Common myeloid progenitor, CD34-positive (primary cell): ENCODE measurements around the gene AGPAT3.
A peak's percentile ranks its signal among the peaks of the same experiment; 100 is the strongest.

Experiments
- CTCF ChIA-PET: fragments of 350-600 bp; sonication (Branson Sonifier 250); formaldehyde crosslinking; loops from one replicate; lab custom pipeline; 2021; ENCODE audit warnings: antibody characterized with exemption; lab: Charles Lee
- POLR2A ChIA-PET: fragments of 350-600 bp; sonication (Branson Sonifier 250); formaldehyde crosslinking; loops from one replicate; lab custom pipeline; 2021; ENCODE audit warnings: antibody characterized with exemption; lab: Charles Lee
- DNase-seq, 3 donors: peaks; one replicate each; pipeline versions ENCODE4 v3.0.0 to v3.0.0-alpha.2; 2013
- H3K27ac ChIP-seq, 2 experiments: 1 replicate in 1 of 2; 2 replicates in 1 of 2; pipeline ENCODE4 v1.7.0; 2013; ENCODE audit warnings: inconsistent platforms in 2 of 2, low read length in 2 of 2, mild to moderate bottlenecking in 2 of 2, low read depth in 1 of 2, moderate library complexity in 1 of 2; ENCODE audit not compliant: severe bottlenecking in 2 of 2, insufficient read depth in 1 of 2, poor library complexity in 1 of 2
- H3K27me3 ChIP-seq, 5 experiments: replicated peaks in 2 of 5; 1 replicate in 3 of 5; 2 replicates in 2 of 5; pipeline versions ENCODE4 v1.6.1 to v1.7.0; 2013; ENCODE audit warnings: low read length in 4 of 5, mild to moderate bottlenecking in 2 of 5, moderate library complexity in 2 of 5, inconsistent platforms in 1 of 5; ENCODE audit not compliant: insufficient read depth in 5 of 5, control insufficient read depth in 4 of 5
- H3K36me3 ChIP-seq, 4 experiments: 1 replicate in 2 of 4; 2 replicates in 2 of 4; pipeline versions ENCODE4 v1.6.1 to v1.7.0; 2013; ENCODE audit warnings: low read length in 3 of 4, control low read depth in 1 of 4, mild to moderate bottlenecking in 1 of 4; ENCODE audit not compliant: control insufficient read depth in 4 of 4, insufficient read depth in 4 of 4
- H3K4me1 ChIP-seq, 4 experiments: 1 replicate in 3 of 4; 2 replicates in 1 of 4; pipeline versions ENCODE4 v1.6.1 to v1.7.1; 2013; ENCODE audit warnings: low read length in 3 of 4, mild to moderate bottlenecking in 3 of 4, control low read depth in 1 of 4, inconsistent platforms in 1 of 4, moderate library complexity in 1 of 4; ENCODE audit not compliant: control insufficient read depth in 4 of 4, insufficient read depth in 4 of 4; ENCODE audit errors: control extremely low read depth in 1 of 4
- H3K4me3 ChIP-seq, 7 experiments: 1 replicate in 4 of 7; 2 replicates in 3 of 7; pipeline versions ENCODE4 v1.5.1 to v1.7.0; 2013; ENCODE audit warnings: mild to moderate bottlenecking in 7 of 7, low read length in 6 of 7, moderate library complexity in 6 of 7, inconsistent platforms in 2 of 7, low read depth in 2 of 7, control low read depth in 1 of 7; ENCODE audit not compliant: insufficient read depth in 4 of 7, control insufficient read depth in 1 of 7; ENCODE audit errors: extremely low read depth in 1 of 7
- H3K9me3 ChIP-seq, 5 experiments: 1 replicate in 4 of 5; 2 replicates in 1 of 5; pipeline versions ENCODE4 v1.6.1 to v1.7.1; 2013; ENCODE audit warnings: low read length in 4 of 5, mild to moderate bottlenecking in 2 of 5, inconsistent platforms in 1 of 5, low read depth in 1 of 5, moderate library complexity in 1 of 5; ENCODE audit not compliant: control insufficient read depth in 4 of 5, insufficient read depth in 2 of 5; ENCODE audit errors: control extremely low read depth in 1 of 5
- WGBS: methylation state at CpG from one replicate; pipeline ENCODE4 v1.1.5; 2013; ENCODE audit not compliant: insufficient coverage; 5-methylcytosine and 5-hydroxymethylcytosine counted together

The AGPAT3 gene

GRCh38 chr21:43902441-43902840 lies 37.4 kb downstream of the AGPAT3 start:
- 65% methylated on average over 6 of the region's 6 CpGs for WGBS
- Histone ChIP-seq H3K36me3 (peaks cover 7 to 29% (median 19%) of the 10 kb centered on the region in 4 experiments), H3K4me1 (peaks cover 0 to 3% (median 0%) of the 10 kb centered on the region in 4 experiments), H3K4me3 (no peak overlapping the region), H3K27ac (no peak overlapping the region), H3K27me3 (no peaks in the 10 kb centered on the region), H3K9me3 (peaks cover 0 to 9% (median 8%) of the 10 kb centered on the region in 5 experiments)
- peak in 2 of 3 donors; percentile 23 to 36 for DNase-seq
- CTCF ChIA-PET = interaction anchor here (1.6 kb wide), 1 partner anchor 9 kb away, joined by 3 read pairs; no protein-coding TSS in a partner anchor
- POLR2A ChIA-PET = no interaction called here

DNA sequence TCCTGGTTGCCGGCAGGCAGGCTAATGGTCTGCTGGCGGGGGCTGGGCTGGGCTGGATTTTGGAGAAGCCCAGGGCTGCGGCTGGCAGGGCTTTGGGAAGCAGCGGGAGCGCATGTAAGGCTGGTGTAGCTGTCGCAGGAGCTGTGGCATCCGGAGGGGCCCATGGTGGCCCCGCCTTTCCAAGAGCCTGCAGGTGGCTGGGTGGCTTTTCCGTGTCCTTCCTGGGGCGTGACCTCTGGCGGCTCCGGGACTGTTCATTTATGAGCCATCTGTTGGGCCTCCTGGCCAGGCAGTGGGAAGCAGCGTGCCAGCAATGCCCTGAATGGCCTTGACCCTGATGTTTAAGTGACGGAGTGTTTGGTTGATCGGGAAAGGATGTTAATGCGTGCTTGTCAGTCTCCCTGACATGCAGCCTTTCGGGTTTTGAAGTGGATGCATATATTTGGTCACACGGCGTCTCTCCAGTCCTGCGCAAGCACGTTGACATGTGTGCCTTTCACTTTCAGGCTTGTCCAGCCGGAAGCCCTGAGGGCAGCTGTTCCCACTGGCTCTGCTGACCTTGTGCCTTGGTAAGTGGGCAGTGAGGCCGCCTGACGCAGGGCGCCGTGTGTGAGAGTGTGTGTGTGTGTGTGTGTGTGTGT lies 38.5 kb downstream of the AGPAT3 start:
- H3K27me3 ChIP-seq = no peaks in the 10 kb centered on the region
- DNase-seq = no peak
- ChIA-PET CTCF (interaction anchor here (1.5 kb wide), 1 partner anchor 14 kb away, joined by 4 read pairs; no protein-coding TSS in a partner anchor), POLR2A (no interaction called here)
- H3K4me3 ChIP-seq = no peak overlapping the region
- H3K9me3 ChIP-seq = peaks cover 0 to 9% (median 5%) of the 10 kb centered on the region in 5 experiments
- no peak overlapping the region for H3K27ac ChIP-seq
- H3K4me1 ChIP-seq = peaks cover 0 to 3% (median 0%) of the 10 kb centered on the region in 4 experiments
- WGBS = 95% methylated on average over 15 of the region's 26 CpGs
- peaks cover 7 to 29% (median 18%) of the 10 kb centered on the region in 4 experiments for H3K36me3 ChIP-seq

- POLR2A ChIA-PET = no interaction called here
- H3K27ac ChIP-seq = no peak overlapping the region
- CTCF ChIA-PET = interaction anchor here (0.7 to 1.5 kb wide), 3 partner anchors 13 to 51 kb away, joined by 3 to 4 read pairs (median 3); no protein-coding TSS in a partner anchor
- H3K27me3 ChIP-seq = no peaks in the 10 kb centered on the region
- peaks cover 5 to 28% (median 15%) of the 10 kb centered on the region in 4 experiments for H3K36me3 ChIP-seq
- 92% methylated on average over 14 of the region's 14 CpGs for WGBS
- DNase-seq = no peak
- peaks cover 0 to 3% (median 0%) of the 10 kb centered on the region in 5 experiments for H3K9me3 ChIP-seq
- peaks cover 0 to 3% (median 0%) of the 10 kb centered on the region in 4 experiments for H3K4me1 ChIP-seq
- H3K4me3 ChIP-seq = no peak overlapping the region
Measured at GRCh38 chr21:43904331-43904781, 39.3 kb downstream of the AGPAT3 start.

DNA sequence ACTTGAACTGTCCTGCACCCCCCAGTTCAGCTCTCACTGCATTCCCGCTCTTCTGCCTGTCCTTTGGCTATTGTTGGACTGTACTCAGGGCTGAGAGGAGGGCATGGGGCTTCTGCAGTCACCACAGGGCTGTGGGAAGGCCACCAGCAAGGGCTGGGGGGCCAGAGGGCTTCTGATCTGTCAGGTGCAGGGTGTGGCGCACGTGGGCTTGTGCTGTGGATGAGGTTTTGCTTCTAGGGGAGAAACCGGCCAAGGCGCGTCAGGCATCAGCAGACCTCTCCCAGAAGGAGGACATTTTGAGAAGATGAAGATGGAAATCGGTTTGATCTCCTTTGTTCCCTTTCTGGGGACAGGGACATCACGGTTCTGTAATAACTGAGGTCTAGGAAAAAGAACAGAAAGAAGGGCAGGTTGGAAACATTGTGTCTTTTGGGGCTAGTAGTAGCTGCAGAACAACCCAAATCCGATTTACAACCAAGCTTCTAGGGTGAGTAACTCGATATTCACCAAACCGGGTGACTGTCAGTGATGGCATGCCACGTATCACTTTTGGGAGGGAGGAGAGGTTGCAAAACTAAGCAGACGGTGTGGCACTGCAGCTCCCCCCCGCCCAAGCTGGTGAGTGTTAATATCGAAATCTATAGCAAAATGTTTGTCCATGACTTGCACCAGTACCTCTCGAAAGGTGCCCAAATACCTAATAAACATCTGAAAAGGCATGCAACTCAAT lies 40.9 kb downstream of the AGPAT3 start:
- WGBS = 95% methylated on average over 14 of the region's 16 CpGs
- DNase-seq = no peak
- Histone ChIP-seq H3K27me3 (no peaks in the 10 kb centered on the region), H3K27ac (no peak overlapping the region), H3K4me3 (no peak overlapping the region), H3K4me1 (peaks cover 0 to 14% (median 3%) of the 10 kb centered on the region in 4 experiments), H3K36me3 (peaks cover 0 to 19% (median 7%) of the 10 kb centered on the region in 4 experiments), H3K9me3 (no peaks in the 10 kb centered on the region)
- ChIA-PET POLR2A (no interaction called here), CTCF (interaction anchor here (1.0 to 1.4 kb wide), 2 partner anchors 35 to 79 kb away, joined by 3 to 4 read pairs; no protein-coding TSS in a partner anchor)

DNA sequence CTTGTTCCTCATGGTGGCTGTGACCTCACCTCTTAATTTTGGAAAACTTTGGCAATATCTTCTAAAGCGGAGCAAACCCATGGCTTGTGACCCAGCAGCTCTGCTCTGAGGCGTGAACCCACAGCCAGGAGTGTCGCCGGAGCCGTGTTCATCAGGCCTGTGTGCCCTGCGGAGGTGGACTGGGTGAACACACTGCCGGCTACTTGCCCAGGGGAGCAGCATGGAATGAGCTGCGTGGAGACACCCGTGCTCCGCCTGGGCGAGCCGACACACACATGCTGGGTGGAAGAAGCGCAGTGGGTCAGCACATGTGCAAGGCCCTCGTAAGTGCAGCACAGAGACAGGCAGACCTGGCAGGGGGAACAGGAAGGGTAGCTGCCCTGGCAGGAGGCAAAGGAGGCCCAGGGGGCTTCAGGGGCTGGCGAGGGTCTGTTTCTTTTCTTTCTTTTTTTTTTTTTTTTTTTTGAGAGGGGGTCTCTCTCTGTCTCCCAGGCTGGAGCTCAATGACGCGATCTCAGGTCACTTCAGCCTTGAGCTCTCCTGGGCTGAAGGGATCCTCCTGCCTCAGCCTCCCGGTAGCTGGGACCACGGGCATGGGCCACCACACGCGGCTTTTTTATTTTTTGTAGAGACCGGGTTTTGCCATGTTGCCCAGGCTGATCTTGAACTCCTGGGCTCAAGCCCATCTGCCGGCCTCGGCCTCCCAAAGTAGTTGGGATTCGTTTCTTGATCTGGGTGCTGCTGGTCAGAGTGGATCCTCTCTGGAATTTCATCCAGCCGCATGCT lies 41.8 kb downstream of the AGPAT3 start:
- no peak for DNase-seq
- 98% methylated on average over 24 of the region's 26 CpGs for WGBS
- peaks cover 0 to 17% (median 4%) of the 10 kb centered on the region in 4 experiments for H3K4me1 ChIP-seq
- CTCF ChIA-PET = interaction anchor here (1.0 to 1.4 kb wide), 2 partner anchors 34 to 80 kb away, joined by 3 to 4 read pairs; no protein-coding TSS in a partner anchor
- POLR2A ChIA-PET = no interaction called here
- H3K4me3 ChIP-seq = no peak overlapping the region
- H3K9me3 ChIP-seq = peaks cover 0 to 1% (median 0%) of the 10 kb centered on the region in 5 experiments
- peaks cover 0 to 22% (median 8%) of the 10 kb centered on the region in 4 experiments for H3K36me3 ChIP-seq
- no peak overlapping the region for H3K27ac ChIP-seq
- no peaks in the 10 kb centered on the region for H3K27me3 ChIP-seq

GRCh38 chr21:43907751-43908150 lies 42.7 kb downstream of the AGPAT3 start:
- H3K27ac ChIP-seq = no peak overlapping the region
- H3K36me3 ChIP-seq = peaks cover 0 to 27% (median 10%) of the 10 kb centered on the region in 4 experiments
- no peak for DNase-seq
- CTCF ChIA-PET = no interaction called here
- H3K4me1 ChIP-seq = peaks cover 0 to 14% (median 4%) of the 10 kb centered on the region in 4 experiments
- no peaks in the 10 kb centered on the region for H3K27me3 ChIP-seq
- H3K9me3 ChIP-seq = peaks cover 0 to 6% (median 3%) of the 10 kb centered on the region in 5 experiments
- no peak overlapping the region for H3K4me3 ChIP-seq
- WGBS = 95% methylated on average over 20 of the region's 22 CpGs
- POLR2A ChIA-PET = no interaction called here
